K562 treated with DMSO at 1 percent for 12 hours (cell line): ENCODE data around the gene KDM3A. TPM values are rescaled to one million over a fixed set of nuclear protein-coding genes. Genes with fewer than 3 reads are reported as not detected.

ENCODE experiments used
- total RNA-seq: library from RNA; unstranded; fragments of 300-600 nt; gene quantifications from 2 replicates; pipeline ENCODE4 v1.2.3, GENCODE V29; 2022; ENCODE audit not compliant: insufficient read depth

The KDM3A gene, protein sequence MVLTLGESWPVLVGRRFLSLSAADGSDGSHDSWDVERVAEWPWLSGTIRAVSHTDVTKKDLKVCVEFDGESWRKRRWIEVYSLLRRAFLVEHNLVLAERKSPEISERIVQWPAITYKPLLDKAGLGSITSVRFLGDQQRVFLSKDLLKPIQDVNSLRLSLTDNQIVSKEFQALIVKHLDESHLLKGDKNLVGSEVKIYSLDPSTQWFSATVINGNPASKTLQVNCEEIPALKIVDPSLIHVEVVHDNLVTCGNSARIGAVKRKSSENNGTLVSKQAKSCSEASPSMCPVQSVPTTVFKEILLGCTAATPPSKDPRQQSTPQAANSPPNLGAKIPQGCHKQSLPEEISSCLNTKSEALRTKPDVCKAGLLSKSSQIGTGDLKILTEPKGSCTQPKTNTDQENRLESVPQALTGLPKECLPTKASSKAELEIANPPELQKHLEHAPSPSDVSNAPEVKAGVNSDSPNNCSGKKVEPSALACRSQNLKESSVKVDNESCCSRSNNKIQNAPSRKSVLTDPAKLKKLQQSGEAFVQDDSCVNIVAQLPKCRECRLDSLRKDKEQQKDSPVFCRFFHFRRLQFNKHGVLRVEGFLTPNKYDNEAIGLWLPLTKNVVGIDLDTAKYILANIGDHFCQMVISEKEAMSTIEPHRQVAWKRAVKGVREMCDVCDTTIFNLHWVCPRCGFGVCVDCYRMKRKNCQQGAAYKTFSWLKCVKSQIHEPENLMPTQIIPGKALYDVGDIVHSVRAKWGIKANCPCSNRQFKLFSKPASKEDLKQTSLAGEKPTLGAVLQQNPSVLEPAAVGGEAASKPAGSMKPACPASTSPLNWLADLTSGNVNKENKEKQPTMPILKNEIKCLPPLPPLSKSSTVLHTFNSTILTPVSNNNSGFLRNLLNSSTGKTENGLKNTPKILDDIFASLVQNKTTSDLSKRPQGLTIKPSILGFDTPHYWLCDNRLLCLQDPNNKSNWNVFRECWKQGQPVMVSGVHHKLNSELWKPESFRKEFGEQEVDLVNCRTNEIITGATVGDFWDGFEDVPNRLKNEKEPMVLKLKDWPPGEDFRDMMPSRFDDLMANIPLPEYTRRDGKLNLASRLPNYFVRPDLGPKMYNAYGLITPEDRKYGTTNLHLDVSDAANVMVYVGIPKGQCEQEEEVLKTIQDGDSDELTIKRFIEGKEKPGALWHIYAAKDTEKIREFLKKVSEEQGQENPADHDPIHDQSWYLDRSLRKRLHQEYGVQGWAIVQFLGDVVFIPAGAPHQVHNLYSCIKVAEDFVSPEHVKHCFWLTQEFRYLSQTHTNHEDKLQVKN (N-terminal part only)
- 15.3 and 44.4 TPM in 2 replicates for total RNA-seq

DNA sequence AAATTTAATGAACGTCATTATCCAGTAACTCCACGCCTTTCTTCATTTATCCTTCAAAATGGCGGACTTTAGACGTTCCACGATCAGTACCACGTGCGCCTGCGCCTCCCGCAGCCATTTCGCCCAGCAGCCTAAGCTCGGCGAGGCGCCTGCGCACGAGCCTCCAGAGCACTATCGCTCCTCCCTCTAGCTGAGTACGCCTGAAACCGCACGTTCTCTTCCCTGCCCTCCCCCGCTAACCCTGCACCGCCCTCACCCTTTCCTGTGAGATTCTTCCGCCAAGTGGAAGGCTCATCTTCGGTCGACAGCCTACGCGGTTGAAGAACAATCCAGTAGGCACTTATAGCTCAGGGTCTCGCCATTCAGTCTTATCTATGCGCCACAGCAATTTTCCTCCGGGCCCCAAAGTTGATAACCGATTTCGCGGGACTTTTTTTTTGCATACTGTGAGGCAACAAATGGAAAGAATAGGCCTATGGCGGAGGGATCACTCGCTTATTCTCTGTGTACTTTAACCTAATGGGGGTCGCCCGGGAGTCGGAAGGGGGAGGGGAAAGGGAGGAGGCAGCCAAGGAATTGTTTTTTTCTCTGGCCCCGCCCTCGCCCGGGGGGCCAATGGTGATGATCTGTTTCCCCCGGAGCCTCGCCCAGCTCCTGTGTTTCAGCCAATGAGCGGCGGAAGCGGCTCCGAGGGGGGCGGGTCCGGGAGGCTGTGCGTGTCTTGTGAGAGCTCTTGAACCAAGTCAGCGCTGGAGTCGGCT lies at the start of gene KDM3A:
TSS of gene KDM3A (plus strand) at position 741 of the 761 bp plus-strand sequence. CDS start 677 bp downstream, outside the sequence.

Other genes with a start within 250 kb of the KDM3A start
- 65.3 and 110 TPM in 2 replicates for gene IMMT, start 245.9 kb upstream of the KDM3A start, total RNA-seq
- 72.5 and 80.3 TPM in 2 replicates for gene MRPL35, start 241.9 kb upstream of the KDM3A start, total RNA-seq
- gene REEP1, start 103.7 kb upstream of the KDM3A start, total RNA-seq: 0.23 TPM in 1 of 2 replicates, not detected in the other
- gene CHMP3, start 122.1 kb downstream of the KDM3A start, total RNA-seq: 25.4 and 31.6 TPM in 2 replicates
- 6.0 and 19.7 TPM in 2 replicates for gene RNF103, start 182.5 kb downstream of the KDM3A start, total RNA-seq